ENCODE results near the gene OTP.

DNA sequence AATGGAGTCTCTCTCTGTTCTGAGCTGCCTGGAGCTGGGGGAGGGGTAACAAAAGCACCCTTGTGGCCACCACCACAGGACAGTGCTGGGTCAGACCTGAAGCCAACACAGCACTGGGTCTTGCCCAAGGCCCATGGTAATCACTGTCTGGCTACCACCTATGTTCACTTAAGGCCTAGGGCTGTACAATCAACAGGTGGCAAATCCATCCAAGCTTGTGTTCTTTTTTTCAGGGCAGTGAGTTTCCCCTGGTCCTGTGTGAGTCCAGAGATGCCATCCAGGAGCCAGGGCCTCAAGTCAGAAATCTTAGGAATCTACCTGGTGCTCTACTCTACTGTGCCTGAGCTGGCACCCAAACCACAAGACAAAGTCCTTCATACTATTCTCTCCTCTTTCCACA lies 20.1 kb upstream of the OTP start:
- TF ChIP-seq, protein P1, sequence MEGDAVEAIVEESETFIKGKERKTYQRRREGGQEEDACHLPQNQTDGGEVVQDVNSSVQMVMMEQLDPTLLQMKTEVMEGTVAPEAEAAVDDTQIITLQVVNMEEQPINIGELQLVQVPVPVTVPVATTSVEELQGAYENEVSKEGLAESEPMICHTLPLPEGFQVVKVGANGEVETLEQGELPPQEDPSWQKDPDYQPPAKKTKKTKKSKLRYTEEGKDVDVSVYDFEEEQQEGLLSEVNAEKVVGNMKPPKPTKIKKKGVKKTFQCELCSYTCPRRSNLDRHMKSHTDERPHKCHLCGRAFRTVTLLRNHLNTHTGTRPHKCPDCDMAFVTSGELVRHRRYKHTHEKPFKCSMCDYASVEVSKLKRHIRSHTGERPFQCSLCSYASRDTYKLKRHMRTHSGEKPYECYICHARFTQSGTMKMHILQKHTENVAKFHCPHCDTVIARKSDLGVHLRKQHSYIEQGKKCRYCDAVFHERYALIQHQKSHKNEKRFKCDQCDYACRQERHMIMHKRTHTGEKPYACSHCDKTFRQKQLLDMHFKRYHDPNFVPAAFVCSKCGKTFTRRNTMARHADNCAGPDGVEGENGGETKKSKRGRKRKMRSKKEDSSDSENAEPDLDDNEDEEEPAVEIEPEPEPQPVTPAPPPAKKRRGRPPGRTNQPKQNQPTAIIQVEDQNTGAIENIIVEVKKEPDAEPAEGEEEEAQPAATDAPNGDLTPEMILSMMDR (IDR thresholded peaks at IDR 0.05), result no peak
- TF ChIP-seq POLR2A (IDR thresholded peaks at IDR 0.05) (no peak), POLR2AphosphoS5 (IDR thresholded peaks at IDR 0.05) (no peak)

All from prostate gland (tissue), 2 donors.